Measurements from ENCODE around the gene ORC1. TPM values are rescaled to one million over a fixed set of nuclear protein-coding genes. Genes with fewer than 3 reads are reported as not detected.
"Not testable (repeated sequence)": the region's sequence is repeated elsewhere in the genome, so short reads cannot be mapped to it uniquely, and the experiment has no call there.

ORC1 gene
- total RNA-seq, 4 donors from 2014 or later = 0.25 to 1.6 (median 0.92) TPM

GRCh38 chr1:52399629-52400028 is 4.6 kb downstream of the ORC1 start:
- TF ChIP-seq, protein P1, sequence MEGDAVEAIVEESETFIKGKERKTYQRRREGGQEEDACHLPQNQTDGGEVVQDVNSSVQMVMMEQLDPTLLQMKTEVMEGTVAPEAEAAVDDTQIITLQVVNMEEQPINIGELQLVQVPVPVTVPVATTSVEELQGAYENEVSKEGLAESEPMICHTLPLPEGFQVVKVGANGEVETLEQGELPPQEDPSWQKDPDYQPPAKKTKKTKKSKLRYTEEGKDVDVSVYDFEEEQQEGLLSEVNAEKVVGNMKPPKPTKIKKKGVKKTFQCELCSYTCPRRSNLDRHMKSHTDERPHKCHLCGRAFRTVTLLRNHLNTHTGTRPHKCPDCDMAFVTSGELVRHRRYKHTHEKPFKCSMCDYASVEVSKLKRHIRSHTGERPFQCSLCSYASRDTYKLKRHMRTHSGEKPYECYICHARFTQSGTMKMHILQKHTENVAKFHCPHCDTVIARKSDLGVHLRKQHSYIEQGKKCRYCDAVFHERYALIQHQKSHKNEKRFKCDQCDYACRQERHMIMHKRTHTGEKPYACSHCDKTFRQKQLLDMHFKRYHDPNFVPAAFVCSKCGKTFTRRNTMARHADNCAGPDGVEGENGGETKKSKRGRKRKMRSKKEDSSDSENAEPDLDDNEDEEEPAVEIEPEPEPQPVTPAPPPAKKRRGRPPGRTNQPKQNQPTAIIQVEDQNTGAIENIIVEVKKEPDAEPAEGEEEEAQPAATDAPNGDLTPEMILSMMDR (IDR thresholded peaks at IDR 0.05) = no peak
- DNase-seq (ENCODE audit: low spot score) (no peak), ATAC-seq (ENCODE audit: low FRiP score) (no peak)

DNA sequence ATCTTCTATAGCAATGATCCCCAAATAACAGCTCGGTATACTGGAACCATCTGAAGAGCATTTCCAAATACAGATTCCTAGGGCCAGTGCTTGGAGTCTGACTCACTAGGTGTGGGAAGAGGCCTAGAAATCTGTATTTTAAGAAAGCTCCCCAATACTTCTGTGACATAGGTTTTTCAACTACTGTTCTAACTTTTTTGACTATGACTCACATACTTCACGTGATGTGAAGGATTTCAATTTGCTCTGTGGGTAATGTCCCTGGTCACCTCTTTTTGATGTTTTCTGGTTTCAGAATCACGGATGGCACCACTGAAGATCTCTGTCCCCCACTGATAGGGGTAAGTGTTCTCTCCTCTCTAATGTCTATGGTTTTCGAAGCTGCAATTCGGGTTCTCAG is 11.0 kb downstream of the ORC1 start:
- ATAC-seq (ENCODE audit: low FRiP score) = no peak
- TF ChIP-seq, protein P1 (IDR thresholded peaks at IDR 0.05) = no peak
- no peak for DNase-seq (ENCODE audit: low spot score)

DNA sequence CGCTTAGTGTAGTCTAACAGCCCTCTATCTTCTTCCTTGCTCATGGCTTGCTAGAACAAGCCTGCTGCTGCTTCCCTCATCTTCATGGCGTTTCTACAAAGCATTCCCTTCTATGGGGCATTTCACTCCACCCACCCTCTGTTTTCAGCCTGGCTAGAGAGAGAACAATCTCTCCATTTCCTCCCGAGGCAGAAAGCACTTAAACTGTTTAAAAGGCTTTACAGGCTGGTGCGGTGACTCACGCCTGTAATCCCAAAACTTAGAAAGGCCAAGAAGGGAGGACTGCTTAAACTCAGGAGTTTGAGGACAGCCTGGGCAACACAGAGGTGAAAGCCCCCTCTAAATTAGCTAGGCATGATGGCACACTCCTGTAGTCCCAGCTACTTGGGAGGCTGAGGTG is 17.8 kb downstream of the ORC1 start:
- TF ChIP-seq, protein P1 (IDR thresholded peaks at IDR 0.05) = no peak
- no peak for DNase-seq (ENCODE audit: low spot score)
- ATAC-seq (ENCODE audit: low FRiP score) = no peak

DNA sequence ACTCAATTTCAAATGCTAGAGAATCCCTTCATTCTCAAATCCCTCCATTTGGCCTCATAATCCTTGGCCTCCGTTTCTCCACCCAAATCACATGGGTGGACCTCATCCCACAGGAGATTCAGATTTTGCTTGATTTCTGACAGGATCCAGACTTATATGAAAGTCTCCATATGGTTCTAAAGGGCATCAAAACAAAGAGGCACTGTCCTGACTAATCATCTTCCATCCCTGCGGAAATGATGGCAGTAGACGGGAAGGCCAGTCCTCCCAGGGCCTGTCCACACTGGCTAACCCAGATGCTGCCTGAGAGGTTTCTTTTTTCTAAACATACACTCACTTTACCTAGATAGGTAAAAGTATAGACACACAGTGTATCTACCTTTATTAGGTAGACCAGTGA is 18.8 kb downstream of the ORC1 start:
- no peak for ATAC-seq (ENCODE audit: low FRiP score)
- TF ChIP-seq, protein P1 (IDR thresholded peaks at IDR 0.05) = no peak
- DNase-seq (ENCODE audit: low spot score) = no peak

GRCh38 chr1:52369851-52370250 is 34.4 kb downstream of the ORC1 start:
- not testable (repeated sequence) for ATAC-seq (ENCODE audit: low FRiP score)

GRCh38 chr1:52368383-52369172 is 35.6 kb downstream of the ORC1 start:
- TF ChIP-seq, protein P1 (IDR thresholded peaks at IDR 0.05) = no peak
- no peak for DNase-seq (ENCODE audit: low spot score)
- ATAC-seq (ENCODE audit: low FRiP score) = no peak

More at GRCh38 chr1:52369851-52370250, 34.4 kb downstream of the ORC1 start:
- DNase-seq (ENCODE audit: low spot score) = not testable (repeated sequence)

- DNase-seq (ENCODE audit: low spot score) (no peak), ATAC-seq (ENCODE audit: low FRiP score) (no peak)
- TF ChIP-seq, protein P1 (IDR thresholded peaks at IDR 0.05) = no peak
Observed at GRCh38 chr1:52367272-52367671, 37.0 kb downstream of the ORC1 start.

All from omental fat pad (tissue), 4 donors.